H1 (cell line): ENCODE data around the gene THBS4. TPM values are rescaled to one million over a fixed set of nuclear protein-coding genes. Genes with fewer than 3 reads are reported as not detected.

Experiments
- CTCF ChIA-PET: fragments of 300-600 bp; sonication (Branson Sonifier 250); formaldehyde crosslinking; loops from one replicate; lab custom pipeline; 2021; ENCODE audit not compliant: partially characterized antibody; lab: Charles Lee
- POLR2A ChIA-PET: fragments of 300-600 bp; sonication (Branson Sonifier 250); formaldehyde crosslinking; loops from one replicate; lab custom pipeline; 2021; ENCODE audit warnings: inconsistent platforms; ENCODE audit not compliant: partially characterized antibody; lab: Charles Lee
- DNase-seq, 2 experiments: peaks; one replicate each; pipeline versions ENCODE4 v3.0.0 to v3.0.0-alpha.2; 2010 to 2022; ENCODE audit warnings: low spot score in 2 of 2, low read depth in 1 of 2, mixed read lengths in 1 of 2
- FAIRE-seq: peaks from 2 replicates; lab custom pipeline; 2011; peaks lifted over from hg19 to GRCh38; lab: Jason Lieb, UNC
- H2AFZ ChIP-seq: 2 replicates; pipeline ENCODE4 v1.8.1; 2012; ENCODE audit warnings: low read length, inconsistent platforms
- H2AK5ac ChIP-seq: 2 replicates; pipeline ENCODE4 v1.6.1; 2013; ENCODE audit warnings: low read depth, low read length
- H2BK120ac ChIP-seq: replicated peaks from 2 replicates; pipeline ENCODE3; 2013; ENCODE audit warnings: low read depth, low read length, inconsistent platforms
- H2BK12ac ChIP-seq: 2 replicates; pipeline ENCODE4 v1.6.1; 2013; ENCODE audit warnings: low read depth, low read length
- H2BK15ac ChIP-seq: 2 replicates; pipeline ENCODE4 v1.6.1; 2013; ENCODE audit warnings: low read length
- H2BK20ac ChIP-seq: 2 replicates; pipeline ENCODE4 v1.6.1; 2013; ENCODE audit warnings: low read length
- H2BK5ac ChIP-seq: 2 replicates; pipeline ENCODE4 v1.6.1; 2013; ENCODE audit warnings: low read depth, low read length
- H3K14ac ChIP-seq: 2 replicates; pipeline ENCODE4 v1.6.1; 2013; ENCODE audit warnings: inconsistent platforms; ENCODE audit not compliant: insufficient read length
- H3K18ac ChIP-seq: 2 replicates; pipeline ENCODE4 v1.6.1; 2013; ENCODE audit warnings: low read length; ENCODE audit errors: extremely low read depth
- H3K23ac ChIP-seq: 2 replicates; pipeline ENCODE4 v1.6.1; 2013; ENCODE audit warnings: inconsistent platforms; ENCODE audit not compliant: insufficient read length
- H3K23me2 ChIP-seq: 2 replicates; pipeline ENCODE4 v1.6.1; 2013; ENCODE audit warnings: low read depth, low read length
- H3K27ac ChIP-seq: 2 replicates; pipeline ENCODE4 v1.6.1; 2011; ENCODE audit warnings: low read depth, low read length, inconsistent platforms
- H3K27me3 ChIP-seq, 4 experiments: replicated peaks in 1 of 4; 1 replicate in 1 of 4; 2 replicates in 3 of 4; pipeline versions ENCODE4 v1.6.1 to v1.8.1; 2011 to 2013; ENCODE audit warnings: low read length in 3 of 4, mild to moderate bottlenecking in 3 of 4, inconsistent platforms in 2 of 4, mixed read lengths in 2 of 4, moderate library complexity in 1 of 4; ENCODE audit not compliant: control insufficient read depth in 3 of 4, insufficient read depth in 3 of 4; ENCODE audit errors: extremely low read depth in 1 of 4
- H3K36me3 ChIP-seq, 4 experiments: 2 replicates each; pipeline versions ENCODE4 v1.6.1 to v1.8.1; 2011 to 2013; ENCODE audit warnings: mild to moderate bottlenecking in 4 of 4, low read length in 3 of 4, moderate library complexity in 2 of 4, control low read depth in 1 of 4, inconsistent platforms in 1 of 4; ENCODE audit not compliant: insufficient read depth in 4 of 4, control insufficient read depth in 2 of 4
- H3K4ac ChIP-seq: replicated peaks from 2 replicates; pipeline ENCODE3; 2013; ENCODE audit warnings: low read length, low read depth, mixed read lengths, inconsistent platforms; ENCODE audit not compliant: insufficient read length
- H3K4me1 ChIP-seq, 4 experiments: replicated peaks in 1 of 4; 1 replicate in 1 of 4; 2 replicates in 3 of 4; pipeline versions ENCODE4 v1.6.1 to v1.8.1; 2011 to 2013; ENCODE audit warnings: low read length in 3 of 4, inconsistent platforms in 2 of 4, mixed read lengths in 1 of 4; ENCODE audit not compliant: insufficient read depth in 4 of 4, control insufficient read depth in 3 of 4
- H3K4me2 ChIP-seq, 2 experiments: 2 replicates each; pipeline versions ENCODE4 v1.6.1 to v1.8.1; 2011 to 2013; ENCODE audit warnings: low read depth in 2 of 2, low read length in 2 of 2, control low read depth in 1 of 2, inconsistent platforms in 1 of 2, mild to moderate bottlenecking in 1 of 2; ENCODE audit not compliant: insufficient read depth in 1 of 2
- H3K4me3 ChIP-seq, 4 experiments: fragments of 200-600, 300-600 bp in 1 of 4; sonication (generic), shearing (Covaris generic), sonication (Bioruptor Twin) in 1 of 4; 2 replicates each; pipeline versions ENCODE4 v1.5.1 to v1.8.1; 2011 to 2016; ENCODE audit warnings: low read length in 4 of 4, low read depth in 3 of 4, control low read depth in 2 of 4, inconsistent platforms in 2 of 4, mild to moderate bottlenecking in 2 of 4, mixed read lengths in 1 of 4, moderate library complexity in 1 of 4; ENCODE audit not compliant: insufficient read depth in 2 of 4; ENCODE audit errors: extremely low read depth in 1 of 4
- H3K56ac ChIP-seq: replicated peaks from 2 replicates; pipeline ENCODE3; 2013; ENCODE audit warnings: low read depth, mild to moderate bottlenecking, mixed read lengths, low read length, inconsistent platforms; ENCODE audit not compliant: insufficient read length
- H3K79me1 ChIP-seq: 2 replicates; pipeline ENCODE4 v1.6.1; 2013; ENCODE audit warnings: low read depth, low read length, control low read depth
- H3K79me2 ChIP-seq, 2 experiments: 2 replicates each; pipeline versions ENCODE4 v1.6.1 to v1.8.1; 2012 to 2013; ENCODE audit warnings: low read length in 2 of 2, mild to moderate bottlenecking in 2 of 2, inconsistent platforms in 1 of 2; ENCODE audit not compliant: insufficient read depth in 2 of 2, control insufficient read depth in 1 of 2
- H3K9ac ChIP-seq, 4 experiments: replicated peaks in 1 of 4; 1 replicate in 1 of 4; 2 replicates in 3 of 4; pipeline versions ENCODE4 v1.6.1 to v1.8.1; 2011 to 2013; ENCODE audit warnings: low read depth in 3 of 4, low read length in 3 of 4, control low read depth in 2 of 4, mild to moderate bottlenecking in 2 of 4, moderate library complexity in 2 of 4, inconsistent platforms in 1 of 4; ENCODE audit errors: extremely low read depth in 1 of 4
- H3K9me3 ChIP-seq, 2 experiments: 2 replicates each; pipeline versions ENCODE4 v1.6.1 to v1.8.1; 2012 to 2013; ENCODE audit warnings: mild to moderate bottlenecking in 2 of 2, moderate library complexity in 2 of 2, control low read depth in 1 of 2, inconsistent platforms in 1 of 2, low read depth in 1 of 2, low read length in 1 of 2, mixed read lengths in 1 of 2; ENCODE audit not compliant: insufficient read depth in 2 of 2
- H4K20me1 ChIP-seq, 2 experiments: replicated peaks in 1 of 2; 2 replicates each; pipeline versions ENCODE3 to v1.8.1; 2011 to 2013; ENCODE audit warnings: inconsistent platforms in 2 of 2, low read length in 2 of 2, mild to moderate bottlenecking in 1 of 2; ENCODE audit not compliant: insufficient read depth in 2 of 2, control insufficient read depth in 1 of 2
- H4K5ac ChIP-seq: 2 replicates; pipeline ENCODE4 v1.6.1; 2013; ENCODE audit warnings: low read length, low read depth, mixed read lengths, inconsistent platforms; ENCODE audit not compliant: insufficient read length
- H4K8ac ChIP-seq: 2 replicates; pipeline ENCODE4 v1.8.0; 2013; ENCODE audit warnings: mild to moderate bottlenecking, moderate library complexity, low read length, inconsistent platforms; ENCODE audit not compliant: insufficient read depth; ENCODE audit errors: extremely low read depth
- H4K91ac ChIP-seq: replicated peaks from 2 replicates; pipeline ENCODE3; 2013; ENCODE audit warnings: low read length, mixed read lengths, inconsistent platforms; ENCODE audit not compliant: insufficient read length
- EP300 ChIP-seq, 2 experiments: IDR thresholded peaks; 1 replicate in 1 of 2; 2 replicates in 1 of 2; pipeline ENCODE4 v1.6.1; 2011 to 2012; ENCODE audit warnings: low read depth in 2 of 2, low read length in 2 of 2, mild to moderate bottlenecking in 2 of 2, borderline replicate concordance in 1 of 2, inconsistent platforms in 1 of 2, moderate library complexity in 1 of 2
- EZH2 ChIP-seq: fragments of 200-600 bp; sonication (generic); IDR thresholded peaks from 2 replicates; pipeline ENCODE4 v1.7.1; 2012; ENCODE audit warnings: low read depth, mild to moderate bottlenecking, moderate library complexity, low read length, inconsistent platforms; ENCODE audit not compliant: severe bottlenecking
- HDAC2 ChIP-seq, 2 experiments: fragments of 300-600 bp in 1 of 2; sonication (generic) in 1 of 2; IDR thresholded peaks; 2 replicates each; pipeline ENCODE4 v1.6.1; 2011 to 2012; ENCODE audit warnings: low read depth in 2 of 2, low read length in 2 of 2, mild to moderate bottlenecking in 2 of 2, moderate library complexity in 2 of 2, borderline replicate concordance in 1 of 2, inconsistent platforms in 1 of 2
- MAFK ChIP-seq: IDR thresholded peaks from 2 replicates; pipeline ENCODE4 v1.6.1; 2012; ENCODE audit warnings: low read depth, mild to moderate bottlenecking, improper control_type of control experiment, low read length
- RAD21 ChIP-seq, 2 experiments: IDR thresholded peaks in 1 of 2; conservative IDR thresholded peaks in 1 of 2; 2 replicates each; pipeline ENCODE4 v1.6.1; 2011; ENCODE audit warnings: low read depth in 2 of 2, low read length in 2 of 2, improper control_type of control experiment in 1 of 2, inconsistent platforms in 1 of 2, mild to moderate bottlenecking in 1 of 2, moderate library complexity in 1 of 2
- SIRT6 ChIP-seq: IDR thresholded peaks from one replicate; pipeline ENCODE4 v1.7.1; 2012; ENCODE audit warnings: low read length, inconsistent platforms
- SUZ12 ChIP-seq: fragments of 200-600 bp; sonication (generic); IDR thresholded peaks from 2 replicates; pipeline ENCODE4 v1.6.1; 2012; ENCODE audit warnings: mild to moderate bottlenecking, inconsistent platforms, low read length, moderate library complexity, mixed read lengths
- YY1 ChIP-seq: IDR thresholded peaks from 2 replicates; pipeline ENCODE4 v1.6.1; 2011; ENCODE audit warnings: low read depth, mild to moderate bottlenecking, low read length
- WGBS, 2 experiments: shearing (Covaris generic) in 1 of 2; methylation state at CpG; one replicate each; pipeline versions ENCODE4 v1.1.6 to v1.1.7; 2013 to 2015; ENCODE audit warnings: low lambda C conversion rate in 2 of 2, mixed read lengths in 2 of 2, inconsistent platforms in 1 of 2, low coverage in 1 of 2, missing lambda C conversion rate in 1 of 2; ENCODE audit not compliant: insufficient replicate concordance in 2 of 2, insufficient coverage in 1 of 2, insufficient read length in 1 of 2; ENCODE audit errors: extremely low coverage in 1 of 2, missing lambda C conversion rate in 1 of 2; 5-methylcytosine and 5-hydroxymethylcytosine counted together
- polyA plus RNA-seq, 7 experiments: library from polyadenylated mRNA; depleted of rRNA in 3 of 7; stranded (reverse) in 5 of 7; unstranded in 2 of 7; fragments of >200 nt in 5 of 7; fragments of 200-250 nt in 2 of 7; gene quantifications; 1 replicate in 5 of 7; 2 replicates in 1 of 7; 4 replicates in 1 of 7; pipeline versions ENCODE4 v1.2.1 to v1.2.3, GENCODE V29; 2011 to 2013; ENCODE audit warnings: missing spikeins in 2 of 7, mixed read lengths in 2 of 7
- total RNA-seq: library from RNA; stranded (reverse); fragmentation: NEBNext Ultra II Directional; extraction: Animal tissue kit (Norgen Biotek cat#: 25700); gene quantifications from 2 replicates; pipeline ENCODE4 v1.2.1, GENCODE V29; 2021
- TF ChIP-seq, protein P1 (sequence below), 3 experiments: IDR thresholded peaks; 1 replicate in 2 of 3; 2 replicates in 1 of 3; pipeline versions ENCODE4 v1.5.1 to v1.6.1; 2011; ENCODE audit warnings: low read length in 3 of 3, mild to moderate bottlenecking in 3 of 3, inconsistent platforms in 2 of 3, low read depth in 1 of 3, moderate library complexity in 1 of 3; ENCODE audit not compliant: insufficient read depth in 1 of 3; ENCODE audit errors: control extremely low read depth in 1 of 3

THBS4 gene
- total and polyA plus RNA-seq, 2 of the 8 experiments (the other 6 are each of a cell fraction or from before 2014, with no cell fraction given): 12.8 to 25.4 TPM

DNA sequence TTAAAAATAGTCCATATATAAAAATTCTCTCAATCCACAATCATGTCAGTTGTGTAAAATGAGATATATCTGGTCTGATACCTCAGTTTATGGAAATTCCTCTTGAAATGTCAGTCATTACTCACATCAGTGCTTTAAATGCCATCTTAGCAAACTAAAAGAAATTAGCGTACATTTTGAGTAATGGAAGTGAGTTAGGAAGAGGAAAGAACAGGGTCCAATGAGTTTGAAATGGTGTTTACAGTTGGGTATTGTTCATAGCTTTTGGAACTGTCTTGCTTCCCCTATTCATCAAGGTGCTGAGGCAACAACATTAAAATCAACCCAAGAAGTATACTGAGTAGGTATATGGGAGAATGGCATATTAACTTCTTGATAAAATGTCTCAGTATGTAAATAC, 35.4 kb upstream of the THBS4 start:
- no peaks in the 10 kb centered on the region for H4K20me1 ChIP-seq
- no peak overlapping the region for H3K14ac ChIP-seq
- H3K79me1 ChIP-seq: no peaks in the 10 kb centered on the region
- H3K4ac ChIP-seq: no peak overlapping the region
- H3K9ac ChIP-seq: no peak overlapping the region
- H2AFZ ChIP-seq: no peak overlapping the region
- H3K18ac ChIP-seq: no peak overlapping the region
- no peak overlapping the region for H3K4me2 ChIP-seq
- POLR2A ChIA-PET: interaction anchor here (0.8 kb wide), 1 partner anchor 9 kb away, joined by 3 read pairs; the partner anchor contains the start of gene MTX3
- H4K5ac ChIP-seq: no peak overlapping the region
- no peak overlapping the region for H2BK15ac ChIP-seq
- no peaks in the 10 kb centered on the region for H3K36me3 ChIP-seq
- H2BK120ac ChIP-seq: no peak overlapping the region
- FAIRE-seq (no peak), DNase-seq (no peak)
- CTCF ChIA-PET: interaction anchor here (0.6 to 1.0 kb wide), 3 partner anchors 33 to 89 kb away, joined by 3 to 4 read pairs (median 3); no protein-coding TSS in a partner anchor
- 94% methylated on average over 1 of the region's 1 CpG; no CpG with 5 or more reads in 1 of the 2 experiments for WGBS, 2 experiments
- TF ChIP-seq YY1 (no peak), EZH2 (no peak), MAFK (no peak), HDAC2 (IDR thresholded peaks at IDR 0.05; ENCODE audit: borderline replicate concordance in 1 of 2, low read depth in 2 of 2, low read length in 2 of 2) (no peak), RAD21 (IDR thresholded peaks at IDR 0.05 in 1 of 2, conservative IDR thresholded peaks at IDR 0.05 in 1 of 2; ENCODE audit: low read depth in 2 of 2, low read length in 2 of 2) (no peak), SIRT6 (no peak), SUZ12 (no peak), EP300 (IDR thresholded peaks at IDR 0.05; ENCODE audit: borderline replicate concordance in 1 of 2, low read depth in 2 of 2, low read length in 2 of 2) (no peak)
- TF ChIP-seq, protein P1, sequence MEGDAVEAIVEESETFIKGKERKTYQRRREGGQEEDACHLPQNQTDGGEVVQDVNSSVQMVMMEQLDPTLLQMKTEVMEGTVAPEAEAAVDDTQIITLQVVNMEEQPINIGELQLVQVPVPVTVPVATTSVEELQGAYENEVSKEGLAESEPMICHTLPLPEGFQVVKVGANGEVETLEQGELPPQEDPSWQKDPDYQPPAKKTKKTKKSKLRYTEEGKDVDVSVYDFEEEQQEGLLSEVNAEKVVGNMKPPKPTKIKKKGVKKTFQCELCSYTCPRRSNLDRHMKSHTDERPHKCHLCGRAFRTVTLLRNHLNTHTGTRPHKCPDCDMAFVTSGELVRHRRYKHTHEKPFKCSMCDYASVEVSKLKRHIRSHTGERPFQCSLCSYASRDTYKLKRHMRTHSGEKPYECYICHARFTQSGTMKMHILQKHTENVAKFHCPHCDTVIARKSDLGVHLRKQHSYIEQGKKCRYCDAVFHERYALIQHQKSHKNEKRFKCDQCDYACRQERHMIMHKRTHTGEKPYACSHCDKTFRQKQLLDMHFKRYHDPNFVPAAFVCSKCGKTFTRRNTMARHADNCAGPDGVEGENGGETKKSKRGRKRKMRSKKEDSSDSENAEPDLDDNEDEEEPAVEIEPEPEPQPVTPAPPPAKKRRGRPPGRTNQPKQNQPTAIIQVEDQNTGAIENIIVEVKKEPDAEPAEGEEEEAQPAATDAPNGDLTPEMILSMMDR (IDR thresholded peaks at IDR 0.05; ENCODE audit: control extremely low read depth in 1 of 3, insufficient read depth in 1 of 3, low read depth in 1 of 3, low read length in 3 of 3): no peak
- no peak overlapping the region for H3K27ac ChIP-seq
- H2AK5ac ChIP-seq: no peak overlapping the region
- H3K9me3 ChIP-seq: no peaks in the 10 kb centered on the region
- H3K27me3 ChIP-seq: no peaks in the 10 kb centered on the region
- H4K8ac ChIP-seq: no peak overlapping the region
- H2BK20ac ChIP-seq: no peak overlapping the region
- H3K4me3 ChIP-seq: no peak overlapping the region
- no peak overlapping the region for H2BK5ac ChIP-seq
- no peak overlapping the region for H4K91ac ChIP-seq
- H3K23me2 ChIP-seq: no peaks in the 10 kb centered on the region
- no peak overlapping the region for H3K23ac ChIP-seq
- no peak overlapping the region for H3K56ac ChIP-seq
- H3K79me2 ChIP-seq: no peaks in the 10 kb centered on the region
- no peak overlapping the region for H2BK12ac ChIP-seq
- H3K4me1 ChIP-seq: peaks cover 4 to 16% (median 8%) of the 10 kb centered on the region in 4 experiments; a peak in 4 of 7 replicates
